NT2/D1 (cell line): ENCODE results near the gene PLXNA4.

Experiments used
- YY1 ChIP-seq: IDR thresholded peaks from 2 replicates; pipeline ENCODE4 v1.6.1; 2011; ENCODE audit not compliant: insufficient read length, insufficient read depth
- ZNF274 ChIP-seq: IDR thresholded peaks from 2 replicates; pipeline ENCODE4 v1.6.1; 2011; ENCODE audit warnings: mild to moderate bottlenecking, low read depth, low read length

DNA sequence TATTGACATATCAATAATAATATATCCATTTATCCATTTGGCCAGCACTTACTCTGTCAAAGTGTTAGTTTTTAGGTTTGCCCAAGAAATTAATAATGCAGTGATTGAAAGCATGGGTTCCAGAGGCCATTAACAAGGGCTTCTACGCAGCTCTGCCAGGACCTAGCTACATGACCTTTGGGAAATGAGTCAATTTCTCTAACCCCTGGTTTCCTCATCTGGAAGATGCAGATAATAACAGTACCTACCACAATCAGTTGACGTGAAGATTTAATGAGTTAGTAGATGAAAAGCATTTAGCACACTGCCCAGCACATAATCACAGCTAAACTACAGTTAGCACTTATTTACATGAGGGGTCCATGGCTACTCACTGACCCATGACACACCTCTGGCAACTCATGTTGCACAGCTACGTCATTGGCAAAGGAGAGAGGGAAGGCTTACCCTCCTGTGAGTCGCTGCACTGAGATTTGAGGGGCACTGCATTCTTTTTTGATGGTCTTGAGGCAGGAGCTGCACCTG, 263.7 kb downstream of the PLXNA4 start:
- no peak for TF ChIP-seq YY1
- TF ChIP-seq ZNF274: no peak
